Lower leg skin (tissue), 4 donors: ENCODE results near the gene AMER2. TPM values are rescaled to one million over a fixed set of nuclear protein-coding genes. Genes with fewer than 3 reads are reported as not detected.

Experiments used
- DNase-seq, 2 donors: peaks; one replicate each; pipeline ENCODE4 v3.0.0-alpha.2; 2019; ENCODE audit warnings: low spot score in 2 of 2
- H3K4me3 ChIP-seq: fragments of 200-600 bp; sonication (generic); 2 replicates; pipeline ENCODE4 v1.5.1; 2017; ENCODE audit warnings: mild to moderate bottlenecking, low read depth; ENCODE audit not compliant: poor library complexity, severe bottlenecking
- POLR2A ChIP-seq, 2 donors: fragments of 450-650 bp; IDR thresholded peaks; one replicate each; pipeline ENCODE4 v1.6.1; 2016 to 2017; ENCODE audit warnings: antibody characterized with exemption in 2 of 2, mild to moderate bottlenecking in 1 of 2, moderate library complexity in 1 of 2
- WGBS, 2 donors: methylation state at CpG; one replicate each; pipeline ENCODE4 v1.1.5; 2018; 5-methylcytosine and 5-hydroxymethylcytosine counted together
- intact Hi-C: fragments of 100-400 bp; cut with DNase I; formaldehyde crosslinking; loops from one replicate; pipeline ENCODE4 v1.15.0; 2023; ENCODE audit warnings: low total_unique reads
- total RNA-seq, 4 donors: library from RNA; depleted of rRNA; stranded (reverse); fragments of >200 nt; gene quantifications; one replicate each; pipeline ENCODE4 v1.1.0, GENCODE V29; 2016
- TF ChIP-seq, protein P1 (sequence below), 3 donors: fragments of 450-650 bp; IDR thresholded peaks; one replicate each; pipeline ENCODE4 v1.5.1; 2016; ENCODE audit warnings: antibody characterized with exemption in 3 of 3, mild to moderate bottlenecking in 3 of 3, moderate library complexity in 2 of 3

Gene AMER2
- total RNA-seq, 4 donors from 2014 or later: 0.08 to 0.20 (median 0.13) TPM; not detected in 1

DNA sequence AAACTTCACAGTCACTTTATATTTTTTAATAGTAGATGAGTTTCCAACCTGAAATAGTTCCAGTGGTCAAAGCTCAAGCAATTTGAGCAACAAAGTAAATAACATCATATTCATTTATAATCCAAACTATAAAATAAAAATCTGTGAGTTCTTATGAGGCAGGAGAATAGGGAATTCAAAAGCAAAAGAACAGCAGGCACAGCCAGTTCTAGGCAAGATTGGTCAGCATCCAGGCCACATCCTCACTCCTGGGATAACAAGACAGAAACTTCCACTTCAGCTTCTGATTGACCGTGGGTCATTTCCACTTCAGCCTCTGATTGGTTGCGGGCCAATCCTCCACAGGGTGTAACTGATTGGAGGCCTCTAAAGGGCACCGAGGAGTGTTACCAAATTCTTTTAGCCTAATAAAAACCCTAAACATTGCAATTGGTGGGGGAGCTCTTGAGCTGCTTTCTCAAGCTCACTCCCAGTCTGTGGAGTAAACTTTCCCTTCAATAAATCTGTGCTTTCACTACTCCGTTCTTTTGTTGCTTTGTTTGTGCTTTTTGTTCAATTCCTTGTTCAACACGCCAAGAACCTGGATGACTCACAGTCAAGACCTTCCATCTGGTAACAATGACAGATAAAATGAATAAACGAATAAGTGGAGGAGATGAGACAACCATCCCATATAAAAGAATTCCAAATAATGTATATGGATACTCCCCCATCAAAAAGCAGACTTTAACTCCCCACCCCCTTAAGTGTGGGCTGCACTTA, 42.6 kb upstream of the AMER2 start:
- peak; percentile 29 to 68 for DNase-seq
- intact Hi-C loops: no loop called here
- WGBS, 2 donors: 42 to 48% methylated on average over 6 of the region's 6 CpGs
- TF ChIP-seq, protein P1, sequence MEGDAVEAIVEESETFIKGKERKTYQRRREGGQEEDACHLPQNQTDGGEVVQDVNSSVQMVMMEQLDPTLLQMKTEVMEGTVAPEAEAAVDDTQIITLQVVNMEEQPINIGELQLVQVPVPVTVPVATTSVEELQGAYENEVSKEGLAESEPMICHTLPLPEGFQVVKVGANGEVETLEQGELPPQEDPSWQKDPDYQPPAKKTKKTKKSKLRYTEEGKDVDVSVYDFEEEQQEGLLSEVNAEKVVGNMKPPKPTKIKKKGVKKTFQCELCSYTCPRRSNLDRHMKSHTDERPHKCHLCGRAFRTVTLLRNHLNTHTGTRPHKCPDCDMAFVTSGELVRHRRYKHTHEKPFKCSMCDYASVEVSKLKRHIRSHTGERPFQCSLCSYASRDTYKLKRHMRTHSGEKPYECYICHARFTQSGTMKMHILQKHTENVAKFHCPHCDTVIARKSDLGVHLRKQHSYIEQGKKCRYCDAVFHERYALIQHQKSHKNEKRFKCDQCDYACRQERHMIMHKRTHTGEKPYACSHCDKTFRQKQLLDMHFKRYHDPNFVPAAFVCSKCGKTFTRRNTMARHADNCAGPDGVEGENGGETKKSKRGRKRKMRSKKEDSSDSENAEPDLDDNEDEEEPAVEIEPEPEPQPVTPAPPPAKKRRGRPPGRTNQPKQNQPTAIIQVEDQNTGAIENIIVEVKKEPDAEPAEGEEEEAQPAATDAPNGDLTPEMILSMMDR (IDR thresholded peaks at IDR 0.05): no peak
- no peak for TF ChIP-seq POLR2A (IDR thresholded peaks at IDR 0.05)
- H3K4me3 ChIP-seq: no peak overlapping the region

DNA sequence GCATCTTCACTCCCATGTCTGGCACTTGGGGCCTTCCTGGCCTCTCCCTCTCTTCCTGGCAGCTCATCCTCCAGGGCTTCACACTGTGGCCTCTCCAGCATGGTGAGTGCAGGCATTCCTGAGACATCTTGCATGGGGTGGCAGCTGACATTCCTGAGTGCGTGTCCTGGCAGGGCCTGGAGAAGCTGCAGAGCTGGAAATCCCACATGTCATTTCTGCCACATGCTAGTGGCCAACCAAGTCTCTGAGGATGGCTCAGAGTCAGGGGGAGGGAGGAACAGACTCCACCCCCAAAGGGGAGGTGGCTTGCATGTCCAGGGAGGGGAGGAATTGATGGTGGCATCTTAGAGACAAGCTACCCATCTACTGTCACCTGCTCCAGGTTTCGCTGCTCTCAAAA, 41.6 kb upstream of the AMER2 start:
- WGBS, 2 donors: 56 to 62% methylated on average over 2 of the region's 2 CpGs
- TF ChIP-seq, protein P1 (IDR thresholded peaks at IDR 0.05): no peak
- no peak for TF ChIP-seq POLR2A (IDR thresholded peaks at IDR 0.05)
- intact Hi-C loops: no loop called here
- no peak overlapping the region for H3K4me3 ChIP-seq
- DNase-seq: peak; percentile 37 to 69

DNA sequence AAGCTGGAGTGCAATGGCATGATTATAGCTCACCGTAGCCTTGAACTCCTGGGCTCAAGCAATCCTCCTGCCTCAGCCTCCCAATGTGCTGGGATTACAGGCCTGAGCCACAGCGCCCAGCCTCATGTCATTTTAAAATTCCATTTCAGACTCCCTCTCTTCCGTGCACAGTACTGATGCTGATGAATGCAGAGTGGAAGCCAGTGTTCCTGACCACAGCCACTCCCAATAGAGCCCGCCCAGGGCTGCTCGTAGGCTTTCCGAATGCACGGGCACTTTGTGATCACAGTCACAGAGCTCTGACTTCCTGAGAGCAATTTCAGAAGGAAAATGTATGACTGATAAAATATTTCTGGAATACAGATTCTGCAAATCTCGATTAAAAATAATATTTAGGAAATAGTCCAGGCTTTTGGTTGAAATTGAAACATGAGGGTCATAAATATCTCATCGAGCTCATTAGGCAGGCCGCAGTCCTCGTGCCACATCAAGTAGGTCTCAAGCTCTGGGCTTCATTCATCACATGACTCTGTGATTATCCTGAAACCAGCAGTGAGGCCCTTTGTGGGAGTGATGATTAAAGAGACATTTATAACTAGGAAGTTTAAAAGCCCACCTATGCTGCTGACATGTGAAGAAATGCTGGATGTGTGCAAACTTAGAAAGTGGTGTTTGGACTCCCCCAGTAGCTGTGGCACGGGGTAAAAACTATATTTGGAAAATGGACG, 38.9 kb upstream of the AMER2 start:
- 64 to 78% methylated on average over 13 of the region's 13 CpGs for WGBS, 2 donors
- no peak for TF ChIP-seq POLR2A (IDR thresholded peaks at IDR 0.05)
- TF ChIP-seq, protein P1 (IDR thresholded peaks at IDR 0.05): no peak
- DNase-seq: no peak
- H3K4me3 ChIP-seq: no peak overlapping the region
- intact Hi-C loops: no loop called here

DNA sequence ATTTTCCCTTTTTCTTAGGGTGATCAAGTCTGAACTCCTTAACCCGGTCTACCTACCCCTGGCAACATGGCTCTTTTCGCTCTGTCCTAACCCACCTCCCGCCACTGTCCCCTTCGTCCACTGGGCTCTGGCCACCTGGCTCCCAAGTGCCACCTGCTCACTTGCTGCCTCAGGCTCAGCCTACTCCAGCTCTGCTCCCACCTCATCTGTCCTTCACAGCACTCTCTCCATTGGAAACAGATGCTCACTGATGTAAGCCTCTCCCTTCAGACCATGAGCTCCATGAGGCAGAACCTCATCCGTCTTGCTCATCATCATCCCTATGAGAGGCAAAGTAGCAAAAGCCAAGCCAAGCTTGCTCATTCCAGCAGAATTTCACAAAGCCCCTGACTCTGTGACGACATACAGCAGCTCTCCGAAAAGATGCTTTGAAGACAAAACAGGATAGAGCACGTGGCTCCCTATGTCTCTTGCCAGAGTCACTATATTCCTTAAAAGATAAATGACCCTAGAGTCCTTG, 35.3 kb upstream of the AMER2 start:
- no peak for TF ChIP-seq POLR2A (IDR thresholded peaks at IDR 0.05)
- TF ChIP-seq, protein P1 (IDR thresholded peaks at IDR 0.05): no peak
- intact Hi-C loops: no loop called here

DNA sequence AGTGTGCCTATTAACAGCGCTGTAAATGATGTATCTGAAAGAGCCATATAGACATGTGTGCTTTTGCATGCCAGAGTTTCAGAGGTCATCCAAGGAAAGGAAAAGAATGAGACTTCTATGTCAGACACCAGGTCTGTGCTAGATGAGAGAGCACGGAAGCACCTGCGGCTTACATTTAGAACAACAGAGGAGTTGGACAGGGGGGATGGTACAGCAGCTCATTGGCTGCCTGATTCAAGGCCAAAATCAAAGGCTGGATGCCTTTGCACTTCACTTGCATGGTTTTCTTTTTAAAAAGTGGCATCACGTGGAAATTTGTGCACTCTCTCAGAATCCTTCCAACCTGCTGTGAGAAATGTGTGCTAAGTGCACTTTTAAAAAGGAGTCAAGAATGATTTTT, 32.8 kb upstream of the AMER2 start:
- intact Hi-C loops: no loop called here
- whole genome bisulfite sequencing, 2 donors: 78 to 86% methylated on average over 4 of the region's 4 CpGs
- H3K4me3 ChIP-seq: no peak overlapping the region
- TF ChIP-seq POLR2A (IDR thresholded peaks at IDR 0.05): no peak
- DNase-seq: no peak

More for the DNA sequence above, 35.3 kb upstream of the AMER2 start:
- H3K4me3 ChIP-seq: no peak overlapping the region
- no peak for DNase-seq
- WGBS, 2 donors: 77 to 80% methylated on average over 8 of the region's 8 CpGs

DNA sequence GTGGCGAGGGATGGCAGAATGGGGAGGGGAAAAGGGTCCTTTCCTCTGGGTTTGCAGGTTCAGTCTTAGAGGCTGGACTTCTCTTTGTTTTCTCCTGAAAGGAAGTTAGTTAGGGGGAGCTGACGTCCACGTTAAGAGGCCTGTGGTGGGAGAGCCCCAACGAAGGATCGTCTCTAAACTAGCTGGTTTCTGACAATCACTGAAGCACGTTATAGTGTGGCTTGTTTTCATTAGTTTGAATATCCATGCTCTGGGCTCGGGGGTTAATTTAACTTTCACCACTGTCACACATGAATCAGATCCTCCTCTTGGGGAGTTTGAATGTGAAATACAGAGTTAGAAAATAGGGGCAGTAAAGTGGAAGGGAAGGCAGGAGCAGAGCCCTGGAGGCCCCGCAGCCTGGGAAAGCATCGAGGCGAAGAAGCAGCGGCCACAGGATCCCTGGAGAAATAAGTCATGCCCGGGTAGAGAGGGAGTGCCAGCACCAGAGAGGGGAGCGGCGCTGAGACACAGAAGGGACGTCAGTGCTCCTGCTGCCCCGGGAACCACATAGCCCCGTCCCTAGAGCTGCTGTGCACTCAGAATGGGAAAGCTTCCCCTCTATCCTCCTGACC, 31.1 kb upstream of the AMER2 start:
- no peak overlapping the region for H3K4me3 ChIP-seq
- DNase-seq: no peak
- TF ChIP-seq, protein P1 (IDR thresholded peaks at IDR 0.05): no peak
- no peak for TF ChIP-seq POLR2A (IDR thresholded peaks at IDR 0.05)
- 41 to 51% methylated on average over 17 of the region's 17 CpGs for WGBS, 2 donors
- intact Hi-C loops: no loop called here
